GM21381 (cell line): ENCODE results near the gene MTRF1L.
A peak's percentile ranks its signal among the peaks of the same experiment; 100 is the strongest.
"Not testable (repeated sequence)": the region's sequence is repeated elsewhere in the genome, so short reads cannot be mapped to it uniquely, and the experiment has no call there.

Source experiments
- ATAC-seq: cut with Tn5 transposase; IDR thresholded peaks from one replicate; pipeline ENCODE4 v1.9.1; 2021; ENCODE audit warnings: mild to moderate bottlenecking, moderate library complexity; ENCODE audit not compliant: unreplicated experiment

MTRF1L gene

DNA sequence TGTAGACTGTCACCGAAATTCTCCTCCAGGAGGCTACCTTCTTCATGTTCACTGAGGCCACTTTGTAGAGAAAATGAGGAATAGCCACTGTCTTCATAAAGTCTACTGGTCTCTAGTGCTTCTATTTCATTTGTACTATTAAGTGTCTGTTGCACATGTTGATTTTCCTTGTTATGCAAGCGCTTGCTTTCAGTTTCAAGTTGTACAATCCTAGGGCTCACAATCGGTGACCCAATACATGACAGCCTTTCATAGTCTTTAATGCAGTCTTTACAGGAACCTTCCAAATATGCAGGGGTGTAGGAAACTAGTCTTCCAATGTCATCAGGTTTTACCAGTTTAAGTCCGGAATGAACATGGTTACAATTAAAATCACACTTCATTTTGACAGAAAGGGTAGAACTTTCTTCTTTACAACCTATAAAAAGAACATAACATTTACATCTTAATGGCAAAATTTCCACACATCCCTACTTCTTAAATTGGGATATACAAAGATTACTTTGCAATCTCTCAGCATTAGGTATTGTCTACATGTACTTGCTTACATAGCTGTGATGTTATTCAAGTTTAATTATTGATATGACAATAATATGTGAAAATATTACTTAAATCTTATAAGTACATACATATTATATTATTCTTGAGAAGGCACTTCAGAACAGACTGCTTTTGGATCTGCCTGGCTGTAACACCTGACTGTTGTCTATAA is 27.1 kb downstream of the MTRF1L start:
- ATAC-seq: peak; percentile 58

DNA sequence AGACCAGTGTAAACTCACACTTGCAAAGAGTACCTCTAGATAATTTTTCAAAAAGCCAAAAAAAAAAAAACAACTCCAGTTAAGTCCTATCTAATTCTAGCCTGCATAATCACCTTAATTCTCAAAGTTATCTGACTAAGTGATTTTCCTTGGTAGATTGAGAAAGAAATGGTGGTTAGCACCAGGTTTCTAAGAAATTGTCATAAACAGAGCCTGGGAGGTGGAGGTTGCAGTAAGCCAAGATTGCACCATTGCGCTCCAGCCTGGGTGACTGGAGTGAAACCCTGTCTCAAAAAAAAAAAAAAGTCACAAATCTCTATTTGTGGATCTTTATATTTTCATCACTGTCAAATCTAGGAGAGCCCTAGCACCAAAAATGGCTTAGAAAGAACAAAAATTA is 28.6 kb downstream of the MTRF1L start:
- ATAC-seq: no peak

DNA sequence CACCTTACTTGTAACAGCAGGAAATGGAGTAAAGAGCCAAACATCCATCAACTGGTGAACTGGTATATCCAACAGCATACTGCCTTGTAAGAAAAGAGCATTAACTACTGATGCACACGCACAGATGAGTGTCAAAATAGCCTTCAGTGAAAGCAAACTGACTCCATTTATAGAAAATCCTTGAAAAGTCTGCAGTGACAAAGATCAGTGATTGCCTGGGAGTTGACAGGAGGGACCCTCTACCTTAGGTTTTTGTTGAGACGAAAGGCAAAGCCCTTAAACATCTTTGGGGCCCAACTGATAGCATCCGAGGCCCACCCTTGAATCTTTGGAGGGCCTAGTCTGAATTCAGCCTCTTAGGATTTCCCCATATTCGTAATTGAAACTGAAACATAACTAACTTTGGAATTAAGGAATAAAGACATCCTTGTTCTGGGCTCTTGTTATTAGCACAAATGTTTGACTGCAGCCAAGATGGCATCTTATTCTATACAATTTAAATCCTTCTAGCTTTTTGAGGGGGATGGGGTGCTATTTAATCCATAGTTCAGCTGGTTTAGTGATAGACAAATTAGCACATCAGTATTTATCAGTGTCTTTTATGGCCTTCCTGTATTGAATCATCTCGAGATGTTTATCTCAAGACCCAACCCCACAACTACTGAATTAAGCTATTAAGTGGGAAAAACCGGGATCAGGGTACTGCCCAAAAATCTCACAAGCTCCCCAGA is 32.7 kb downstream of the MTRF1L start:
- no peak for ATAC-seq

DNA sequence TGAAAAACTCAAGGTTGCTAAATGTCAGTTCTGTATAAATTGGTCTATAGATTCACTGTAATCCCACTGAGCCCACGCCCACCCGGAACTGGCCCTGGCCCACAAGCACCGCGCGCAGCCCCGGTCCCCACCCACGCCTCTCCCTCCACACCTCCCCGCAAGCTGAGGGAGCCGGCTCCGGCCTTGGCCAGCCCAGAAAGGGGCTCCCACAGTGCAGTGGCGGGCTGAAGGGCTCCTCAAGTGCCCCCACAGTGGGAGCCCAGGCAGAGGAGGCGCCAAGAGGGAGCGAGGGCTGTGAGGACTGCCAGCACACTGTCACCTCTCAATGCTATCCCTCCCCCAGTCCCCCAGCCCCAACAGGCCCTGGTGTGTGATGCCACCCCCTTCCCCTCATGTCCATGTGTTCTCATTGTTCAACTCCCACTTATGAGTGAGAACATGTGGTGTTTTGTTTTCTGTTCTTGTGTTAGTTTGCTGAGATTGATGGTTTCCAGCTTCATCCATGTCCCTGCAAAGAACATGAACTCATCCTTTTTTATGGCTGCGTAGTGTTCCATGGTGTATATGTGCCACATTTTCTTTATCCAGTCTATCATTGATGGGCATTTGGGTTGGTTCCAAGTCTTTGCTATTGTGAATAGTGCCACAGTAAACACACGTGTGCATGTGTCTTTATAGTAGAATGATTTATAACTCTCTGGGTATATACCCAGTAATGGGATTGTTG is 36.2 kb downstream of the MTRF1L start:
- not testable (repeated sequence) for ATAC-seq

DNA sequence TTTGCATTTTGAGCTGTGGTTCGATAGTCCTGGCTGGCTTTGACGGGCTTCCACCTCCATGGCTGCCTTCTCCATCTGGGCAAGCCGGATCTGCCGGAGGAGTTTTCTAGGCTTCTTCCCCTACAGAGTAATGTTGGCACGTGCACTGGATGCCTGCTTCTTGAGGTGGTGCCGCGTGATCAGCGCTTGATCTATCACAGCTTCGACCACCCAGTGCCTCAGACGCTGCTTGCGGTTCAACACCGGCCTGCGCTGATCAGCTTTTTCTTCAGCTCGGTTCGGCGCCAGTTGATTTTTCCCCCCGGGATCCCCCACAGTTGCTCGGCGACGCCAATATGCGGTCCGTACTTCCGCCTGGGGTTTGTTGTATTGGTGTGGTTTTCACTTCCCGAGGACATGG is 43.2 kb downstream of the MTRF1L start:
- ATAC-seq: no peak

DNA sequence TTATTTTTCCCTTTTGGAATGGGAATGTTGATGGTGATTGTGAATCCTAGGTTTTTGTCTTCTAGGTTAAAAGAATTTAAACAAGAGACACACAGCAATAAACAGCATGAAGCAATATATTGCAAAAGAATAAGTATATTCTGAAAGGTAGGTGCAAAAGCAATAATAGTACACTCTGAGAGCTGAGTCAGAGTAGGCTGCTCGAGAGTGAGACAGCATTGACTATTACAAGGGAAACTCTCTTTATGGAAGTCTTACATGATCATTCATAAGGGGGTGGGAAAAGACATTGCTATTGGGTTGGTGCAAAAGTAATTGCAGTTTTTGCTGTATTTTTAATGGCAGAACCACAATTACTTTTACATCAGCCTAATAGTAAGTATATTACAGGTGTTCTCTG is 44.7 kb downstream of the MTRF1L start:
- ATAC-seq: no peak

DNA sequence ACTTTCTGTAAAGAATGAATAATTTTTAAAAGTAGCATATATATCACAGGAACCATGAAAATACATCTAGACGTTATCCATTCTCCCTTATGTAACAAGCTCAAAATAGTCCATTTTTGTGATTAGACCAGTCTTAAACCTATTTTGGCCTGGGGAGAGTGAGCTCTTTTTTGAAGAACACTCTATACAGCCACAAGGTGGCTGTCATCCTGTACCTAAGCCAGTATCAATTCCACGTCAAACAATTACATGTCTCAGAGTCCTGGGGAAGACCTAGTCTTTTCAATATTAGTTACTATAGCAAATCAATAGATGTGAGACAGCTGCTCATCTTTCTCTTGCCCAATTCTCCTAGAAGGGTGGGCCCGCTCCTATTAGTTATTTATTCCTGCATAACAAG is 48.1 kb downstream of the MTRF1L start:
- no peak for ATAC-seq

DNA sequence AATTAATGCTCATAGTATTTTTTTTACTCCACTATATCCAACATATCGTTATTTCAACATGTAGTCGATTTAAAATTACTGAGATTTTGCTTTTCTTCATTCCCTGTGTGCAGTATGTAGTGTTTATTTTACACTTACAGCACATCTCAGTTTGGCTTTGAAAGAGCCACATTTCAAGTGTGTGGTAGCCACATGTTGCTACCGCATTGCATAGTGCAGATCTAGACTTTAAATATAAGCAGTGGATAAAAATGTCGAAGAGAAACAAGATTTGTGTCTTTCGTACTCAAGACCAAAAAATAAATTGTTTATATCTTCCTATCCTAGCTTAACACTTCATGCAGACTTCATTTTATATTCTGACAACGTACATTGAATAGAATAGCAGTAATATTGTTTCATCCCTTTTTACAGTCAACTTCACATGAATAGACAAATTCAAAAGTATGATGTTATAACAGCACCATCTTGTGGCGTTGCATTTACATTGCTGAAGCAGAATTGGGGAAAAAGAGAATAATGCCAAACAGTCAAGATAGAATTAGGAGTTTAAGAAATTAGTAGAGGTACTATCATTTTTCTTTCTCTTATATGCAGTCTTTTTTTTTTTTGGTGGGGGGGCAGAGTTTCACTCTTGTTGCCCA is 49.5 kb downstream of the MTRF1L start:
- no peak for ATAC-seq

DNA sequence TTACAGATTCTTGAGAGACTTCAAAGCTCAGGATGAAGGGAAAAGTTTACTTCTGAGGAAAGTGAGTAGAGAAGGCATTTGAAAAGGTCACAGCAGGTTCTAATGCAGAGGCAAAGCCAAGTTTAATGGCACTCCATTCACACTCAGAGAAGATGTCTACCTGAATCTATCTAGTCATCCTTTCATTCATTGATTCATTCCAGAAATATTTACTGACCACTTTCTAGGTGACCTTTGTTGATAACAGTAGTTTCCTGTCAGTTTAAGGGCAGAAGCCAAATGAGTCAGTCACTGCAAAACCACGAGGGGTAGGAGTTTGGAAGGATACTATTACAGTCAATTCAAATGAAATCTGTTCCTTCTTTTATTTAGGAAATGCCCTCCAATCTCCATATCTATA is 50.5 kb downstream of the MTRF1L start:
- no peak for ATAC-seq

DNA sequence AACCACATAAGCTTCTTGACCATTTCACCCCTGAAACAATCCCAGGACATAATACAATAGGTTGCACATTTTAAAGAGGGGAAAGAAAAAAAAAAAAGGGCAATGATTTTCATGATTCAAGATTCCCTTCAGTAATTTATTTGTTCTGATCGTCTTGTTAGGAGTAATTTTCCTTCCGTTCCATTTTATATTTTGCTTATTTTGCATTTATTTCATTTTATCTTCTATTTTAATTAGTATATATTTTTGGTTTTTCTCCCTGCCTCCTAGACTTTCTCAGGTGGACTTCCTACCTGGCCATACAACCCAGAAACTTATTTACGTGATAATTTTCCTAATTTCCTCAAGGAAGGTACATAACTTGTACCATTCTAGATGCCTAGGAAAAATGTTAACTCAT is 52.3 kb downstream of the MTRF1L start:
- ATAC-seq: no peak

DNA sequence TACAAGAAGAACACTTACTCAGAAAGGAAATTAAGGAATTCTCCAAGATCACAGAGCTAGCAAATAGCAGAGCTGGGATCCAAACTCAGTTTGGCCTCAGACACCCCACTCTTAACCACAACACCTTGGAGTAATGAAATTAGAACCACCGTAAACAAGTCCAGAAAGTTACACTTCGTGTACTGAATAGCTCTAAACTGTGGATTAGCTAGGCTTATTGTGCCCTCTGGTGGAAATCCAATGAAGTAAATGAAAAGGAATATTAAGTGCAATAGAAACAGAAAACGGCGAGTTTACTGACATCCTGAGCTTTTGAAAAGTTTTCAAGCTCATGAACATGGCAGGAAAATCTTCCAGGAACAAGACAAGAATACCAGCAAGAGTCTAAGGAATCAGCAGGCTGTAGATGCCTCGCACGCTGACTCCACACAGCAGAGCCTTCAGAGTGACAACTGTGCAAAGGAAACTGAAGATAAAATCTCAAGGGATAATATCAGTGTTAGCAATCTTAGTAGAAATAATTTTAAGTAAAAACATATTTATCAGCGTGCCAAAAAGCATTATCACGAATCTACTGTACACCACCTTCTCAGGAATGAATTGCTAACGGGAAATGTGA is 54.2 kb downstream of the MTRF1L start:
- peak; percentile 78 for ATAC-seq

DNA sequence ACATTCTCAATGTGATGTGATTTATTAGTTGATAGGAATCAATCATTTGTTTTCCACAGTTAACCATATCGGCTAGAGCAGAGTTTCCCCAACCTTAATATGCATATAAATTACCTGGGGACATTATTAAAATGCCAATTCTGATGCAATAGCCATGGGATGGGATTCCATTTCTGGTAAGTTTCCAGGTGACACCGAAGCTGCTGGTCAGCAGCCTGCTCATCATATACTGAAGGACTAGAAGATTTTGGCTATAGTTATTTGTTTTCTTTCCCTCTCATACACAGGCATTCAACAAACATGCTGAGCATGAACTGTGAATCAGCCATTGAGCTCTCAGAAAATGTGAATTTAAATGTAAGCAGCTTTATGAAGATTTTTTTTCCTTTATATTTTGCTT is 55.5 kb downstream of the MTRF1L start:
- no peak for ATAC-seq

DNA sequence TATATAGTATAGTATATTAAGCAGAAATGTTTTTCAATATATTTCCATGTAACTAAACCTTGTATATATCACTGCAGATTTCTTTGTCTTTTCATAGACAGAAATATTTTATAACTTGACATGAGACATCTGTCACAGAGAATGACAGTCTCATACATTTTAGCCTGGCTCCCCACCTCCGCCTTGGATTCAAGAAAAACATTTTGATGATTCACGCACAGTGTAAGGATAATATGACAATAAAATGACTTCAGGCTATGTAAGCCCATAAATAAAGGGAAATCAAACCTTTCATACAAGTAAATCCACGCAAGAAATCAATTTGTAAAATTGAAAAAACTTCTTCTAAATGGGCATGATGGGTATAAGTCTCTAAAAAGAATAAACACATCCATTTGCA is 56.0 kb downstream of the MTRF1L start:
- ATAC-seq: no peak

DNA sequence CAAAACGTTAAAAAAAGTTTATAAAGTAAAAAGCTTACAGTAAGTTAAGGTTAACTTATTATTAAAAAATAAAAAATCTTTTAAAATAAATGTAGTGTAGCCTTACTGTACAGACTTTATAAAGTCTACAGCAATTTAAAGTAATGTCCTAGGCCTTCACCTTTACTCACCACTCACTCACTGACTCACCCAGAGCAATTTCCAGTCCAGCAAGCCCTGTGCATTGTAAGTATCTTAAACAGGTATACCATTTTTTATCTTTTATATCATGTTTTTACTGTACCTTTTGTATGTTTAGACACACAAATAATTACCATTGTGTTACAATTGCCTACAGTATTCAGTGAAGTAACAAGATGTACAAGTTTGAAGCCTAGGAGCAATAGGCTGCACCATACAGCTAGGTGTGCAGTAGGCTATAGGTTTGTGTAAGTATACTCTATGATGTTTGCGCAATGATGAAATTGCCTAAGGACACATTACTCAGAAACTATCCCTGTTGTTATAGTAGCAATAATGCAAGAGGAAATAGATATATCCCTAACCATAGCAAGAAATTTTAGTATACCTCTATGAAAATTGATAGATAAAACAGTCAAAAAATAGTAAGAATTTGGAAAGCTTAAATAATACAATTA is 59.1 kb downstream of the MTRF1L start:
- no peak for ATAC-seq

DNA sequence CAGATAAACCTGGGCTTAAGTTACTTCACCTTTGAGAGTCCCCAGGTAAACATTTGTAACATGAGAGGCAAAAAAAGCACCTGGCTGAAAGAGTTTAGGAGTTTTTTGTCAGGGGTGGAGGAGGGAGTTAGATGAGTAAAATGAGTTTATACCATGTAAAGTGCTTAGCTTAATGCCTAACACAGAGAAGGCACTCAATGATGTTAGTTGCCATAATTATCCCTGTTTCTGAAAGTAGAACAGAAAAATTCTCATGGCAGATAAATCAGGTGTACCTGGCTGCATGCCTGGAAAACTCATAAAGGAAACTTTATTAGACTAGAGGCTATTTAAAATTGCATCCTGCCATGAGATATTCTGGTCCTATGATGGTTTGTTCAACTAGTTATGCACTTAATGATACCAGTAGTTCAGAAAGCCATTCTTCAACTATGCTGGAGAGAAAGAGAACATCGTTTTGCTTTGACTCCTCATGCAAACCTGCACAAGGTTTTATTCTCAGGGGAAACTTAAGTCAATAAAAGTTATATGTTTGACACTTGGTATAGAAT is 60.1 kb downstream of the MTRF1L start:
- ATAC-seq: no peak

DNA sequence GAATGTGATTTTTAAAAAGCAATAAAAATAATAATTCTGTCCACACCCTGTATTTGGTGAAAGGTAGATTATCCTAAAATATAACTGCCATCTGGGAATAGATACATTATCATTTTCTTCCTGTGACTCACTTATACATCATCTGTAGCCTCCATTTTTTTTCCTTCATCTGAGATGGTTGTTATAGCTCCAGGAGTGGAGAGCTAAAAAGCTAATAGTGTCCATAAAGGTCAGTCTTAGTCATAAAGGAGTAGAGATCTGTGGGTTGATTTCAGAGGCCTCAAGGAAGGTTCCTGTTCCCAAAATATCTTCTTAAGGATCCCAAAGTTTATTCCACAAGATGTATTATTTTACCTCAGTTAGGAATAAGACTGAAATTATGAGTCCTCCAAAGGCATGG is 60.8 kb downstream of the MTRF1L start:
- ATAC-seq: no peak
